DND-41 (cell line): ENCODE data around the gene CARS1.

Source experiments
- ATAC-seq: fragments of 200-7000 bp; cut with Tn5 transposase; 3 replicates; pipeline ENCODE4 v1.9.1; 2021; ENCODE audit warnings: low read depth; ENCODE audit not compliant: insufficient read depth
- DNase-seq: peaks from one replicate; pipeline ENCODE4 v3.0.0-alpha.2; 2020
- H2AFZ ChIP-seq: 2 replicates; pipeline ENCODE4 v1.6.0; 2012; ENCODE audit warnings: low read depth, low read length
- H3K27ac ChIP-seq: 2 replicates; pipeline ENCODE4 v1.5.1; 2012; ENCODE audit warnings: low read length, inconsistent platforms
- H3K27me3 ChIP-seq: fragments of 200-600 bp; sonication (generic); 2 replicates; pipeline ENCODE4 v1.6.0; 2012; ENCODE audit warnings: low read length, mild to moderate bottlenecking, inconsistent platforms; ENCODE audit not compliant: insufficient read depth, poor library complexity
- H3K36me3 ChIP-seq: 2 replicates; pipeline ENCODE4 v1.5.1; 2012; ENCODE audit warnings: low read length, inconsistent platforms; ENCODE audit not compliant: insufficient read depth
- H3K4me1 ChIP-seq: 2 replicates; pipeline ENCODE4 v1.5.1; 2012; ENCODE audit warnings: mild to moderate bottlenecking, low read length; ENCODE audit not compliant: insufficient read depth
- H3K4me2 ChIP-seq: 2 replicates; pipeline ENCODE4 v1.6.0; 2012; ENCODE audit warnings: mild to moderate bottlenecking, moderate library complexity, low read length, inconsistent platforms; ENCODE audit not compliant: insufficient read depth
- H3K4me3 ChIP-seq, 2 experiments: fragments of 200-600 bp in 1 of 2; shearing (Covaris generic) in 1 of 2; 2 replicates each; pipeline ENCODE4 v1.5.1; 2012 to 2016; ENCODE audit warnings: inconsistent platforms in 2 of 2, low read length in 2 of 2, mild to moderate bottlenecking in 2 of 2, low read depth in 1 of 2, moderate library complexity in 1 of 2
- H3K79me2 ChIP-seq: 2 replicates; pipeline ENCODE4 v1.6.0; 2012; ENCODE audit warnings: low read length, inconsistent platforms; ENCODE audit not compliant: insufficient read depth
- H3K9ac ChIP-seq: 2 replicates; pipeline ENCODE4 v1.6.0; 2012; ENCODE audit warnings: low read depth, mild to moderate bottlenecking, inconsistent platforms, low read length, moderate library complexity
- H3K9me3 ChIP-seq: 2 replicates; pipeline ENCODE4 v1.5.1; 2012; ENCODE audit warnings: low read length, moderate library complexity, mild to moderate bottlenecking, inconsistent platforms; ENCODE audit not compliant: insufficient read depth, severe bottlenecking
- H4K20me1 ChIP-seq: 2 replicates; pipeline ENCODE4 v1.6.0; 2012; ENCODE audit warnings: low read length; ENCODE audit not compliant: insufficient read depth
- CTCF ChIP-seq: IDR thresholded peaks from 2 replicates; pipeline ENCODE4 v1.5.1; 2012; ENCODE audit warnings: borderline replicate concordance, low read length, moderate library complexity, mild to moderate bottlenecking; ENCODE audit not compliant: poor library complexity, severe bottlenecking; ENCODE audit errors: extremely low read depth
- EZH2 ChIP-seq: IDR thresholded peaks from 3 replicates; pipeline ENCODE4 v1.6.1; 2012; ENCODE audit warnings: borderline replicate concordance, low read depth, mild to moderate bottlenecking, moderate library complexity, low read length, inconsistent platforms; ENCODE audit not compliant: severe bottlenecking

The CARS1 gene

GRCh38 chr11:3091846-3092602 lies 34.8 kb upstream of the CARS1 start:
- Histone ChIP-seq H3K4me3 (no peak overlapping the region), H3K27me3 (no peaks in the 10 kb centered on the region), H3K4me1 (no peaks in the 10 kb centered on the region), H3K4me2 (no peak overlapping the region), H4K20me1 (peaks cover 26% of the 10 kb centered on the region), H2AFZ (no peak overlapping the region), H3K9me3 (no peaks in the 10 kb centered on the region), H3K79me2 (no peaks in the 10 kb centered on the region), H3K27ac (no peak overlapping the region), H3K9ac (no peak overlapping the region), H3K36me3 (peaks cover 78% of the 10 kb centered on the region)
- ATAC-seq, result peak; percentile 73
- TF ChIP-seq EZH2 (no peak), CTCF (peak; percentile 99)
- peak; percentile 65 for DNase-seq

GRCh38 chr11:3091081-3091845 lies 34.0 kb upstream of the CARS1 start:
- Histone ChIP-seq H4K20me1 (peaks cover 26% of the 10 kb centered on the region), H2AFZ (no peak overlapping the region), H3K4me1 (no peaks in the 10 kb centered on the region), H3K27ac (no peak overlapping the region), H3K27me3 (no peaks in the 10 kb centered on the region), H3K4me3 (no peak overlapping the region), H3K9me3 (no peaks in the 10 kb centered on the region), H3K4me2 (no peak overlapping the region), H3K36me3 (peaks cover 77% of the 10 kb centered on the region), H3K9ac (no peak overlapping the region), H3K79me2 (no peaks in the 10 kb centered on the region)
- no peak for ATAC-seq
- TF ChIP-seq CTCF, result no peak
- no peak for TF ChIP-seq EZH2
- DNase-seq, result peak; percentile 19

GRCh38 chr11:3090096-3090901 lies 33.1 kb upstream of the CARS1 start:
- no peak for ATAC-seq
- peaks cover 26% of the 10 kb centered on the region for H4K20me1 ChIP-seq
- no peak for DNase-seq
- H3K4me1 ChIP-seq, result no peaks in the 10 kb centered on the region
- peaks cover 67% of the 10 kb centered on the region for H3K36me3 ChIP-seq
- no peaks in the 10 kb centered on the region for H3K27me3 ChIP-seq
- TF ChIP-seq CTCF (no peak), EZH2 (no peak)
- H3K4me3 ChIP-seq, result no peak overlapping the region
- no peak overlapping the region for H3K9ac ChIP-seq
- H3K79me2 ChIP-seq, result no peaks in the 10 kb centered on the region
- H3K4me2 ChIP-seq, result no peak overlapping the region
- H3K9me3 ChIP-seq, result no peaks in the 10 kb centered on the region
- H2AFZ ChIP-seq, result no peak overlapping the region
- H3K27ac ChIP-seq, result no peak overlapping the region
